Measurements from ENCODE around the gene BSN.
"Not testable (repeated sequence)": the region's sequence is repeated elsewhere in the genome, so short reads cannot be mapped to it uniquely, and the experiment has no call there.

GRCh38 chr3:49585261-49585755, 31.0 kb downstream of the BSN start:
- not testable (repeated sequence) for TF ChIP-seq CTCF (IDR thresholded peaks at IDR 0.05); ZFX (IDR thresholded peaks at IDR 0.05; ENCODE audit: borderline replicate concordance)

Measured in 22Rv1 (cell line).